ENCODE results near the gene UBB. TPM values are rescaled to one million over a fixed set of nuclear protein-coding genes. Genes with fewer than 3 reads are reported as not detected.
A peak's percentile ranks its signal among the peaks of the same experiment; 100 is the strongest.

Gene UBB
- total and polyA plus RNA-seq, 10 donors = 697 to 1,795 (median 1,033) TPM

GRCh38 chr17:16379654-16380053, 1.2 kb upstream of the UBB start:
- intact Hi-C loops (cut with DNase I; ENCODE audit: low total_unique reads) = no loop called here
- peak; percentile 61 for DNase-seq
- Histone ChIP-seq H3K4me1 (peaks cover 19 to 48% (median 37%) of the 10 kb centered on the region in 6 donors), H3K36me3 (peaks cover 0 to 28% (median 15%) of the 10 kb centered on the region in 6 donors), H3K4me3 (no peak overlapping the region), H3K27ac (peak overlapping the region in 6 of 8 donors; percentile 89 to 97 (median 95)), H3K27me3 (replicated peaks in 1 of 7) (no peaks in the 10 kb centered on the region), H3K9me3 (no peaks in the 10 kb centered on the region)
- TF ChIP-seq POLR2A (IDR thresholded peaks at IDR 0.05) (no peak), CTCF (IDR thresholded peaks at IDR 0.05 in 8 of 11, conservative IDR thresholded peaks at IDR 0.05 in 3 of 11) (no peak), POLR2AphosphoS5 (IDR thresholded peaks at IDR 0.05) (no peak)
- 69 to 88% (median 82%) methylated on average over 8 of the region's 8 CpGs for WGBS, 5 donors

DNA sequence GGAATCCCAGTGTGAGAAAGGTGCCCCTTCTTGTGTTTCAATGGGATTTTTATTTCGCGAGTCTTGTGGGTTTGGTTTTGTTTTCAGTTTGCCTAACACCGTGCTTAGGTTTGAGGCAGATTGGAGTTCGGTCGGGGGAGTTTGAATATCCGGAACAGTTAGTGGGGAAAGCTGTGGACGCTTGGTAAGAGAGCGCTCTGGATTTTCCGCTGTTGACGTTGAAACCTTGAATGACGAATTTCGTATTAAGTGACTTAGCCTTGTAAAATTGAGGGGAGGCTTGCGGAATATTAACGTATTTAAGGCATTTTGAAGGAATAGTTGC, 567 bp downstream of the UBB start:
- no peak for TF ChIP-seq CTCF (IDR thresholded peaks at IDR 0.05 in 8 of 11, conservative IDR thresholded peaks at IDR 0.05 in 3 of 11)
- no peak for TF ChIP-seq POLR2A (IDR thresholded peaks at IDR 0.05)
- no peak for TF ChIP-seq POLR2AphosphoS5 (IDR thresholded peaks at IDR 0.05)
- intact Hi-C loops (cut with DNase I; ENCODE audit: low total_unique reads) = no loop called here
- Histone ChIP-seq H3K27ac (peak overlapping the region; percentile 89 to 99 (median 95)), H3K4me3 (peak overlapping the region; percentile 48 to 79 (median 63)), H3K9me3 (no peaks in the 10 kb centered on the region), H3K36me3 (peaks cover 0 to 28% (median 15%) of the 10 kb centered on the region in 6 donors), H3K4me1 (peaks cover 19 to 66% (median 47%) of the 10 kb centered on the region in 6 donors), H3K27me3 (replicated peaks in 1 of 7) (no peaks in the 10 kb centered on the region)
- 0 to 2% (median 1%) methylated on average over 14 of the region's 14 CpGs for WGBS, 5 donors
- no peak for DNase-seq

DNA sequence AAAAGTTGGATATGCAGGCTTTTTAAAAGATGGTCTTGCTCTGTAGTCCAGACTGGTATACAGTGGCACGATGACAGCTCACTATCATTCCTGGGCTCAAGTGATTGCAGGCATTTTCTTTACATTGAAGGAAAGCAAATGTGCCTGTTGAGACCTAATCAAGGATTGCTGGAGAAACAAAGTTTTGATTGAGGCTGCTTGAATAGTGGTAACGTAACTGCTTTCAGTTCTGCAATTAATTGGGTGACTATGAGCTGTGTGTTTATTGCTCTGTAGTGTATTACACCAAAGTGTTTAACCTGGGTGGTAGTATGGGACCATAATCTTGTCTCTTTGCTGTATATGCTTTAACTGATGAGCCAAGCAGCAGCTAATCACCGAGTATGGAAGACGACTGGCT, 2.3 kb downstream of the UBB start:
- WGBS, 5 donors = 55 to 72% (median 63%) methylated on average over 4 of the region's 4 CpGs
- H3K27ac ChIP-seq = peak overlapping the region in 4 of 8 donors; percentile 4 to 89 (median 18)
- DNase-seq = no peak
- intact Hi-C loops (cut with DNase I; ENCODE audit: low total_unique reads) = no loop called here
- peaks cover 0 to 28% (median 15%) of the 10 kb centered on the region in 6 donors for H3K36me3 ChIP-seq
- no peaks in the 10 kb centered on the region for H3K9me3 ChIP-seq
- peak overlapping the region in 5 of 8 donors; percentile 4 to 79 (median 62) for H3K4me3 ChIP-seq
- peaks cover 19 to 78% (median 57%) of the 10 kb centered on the region in 6 donors for H3K4me1 ChIP-seq
- no peaks in the 10 kb centered on the region for H3K27me3 ChIP-seq (replicated peaks in 1 of 7)
- no peak for TF ChIP-seq POLR2AphosphoS5 (IDR thresholded peaks at IDR 0.05)
- TF ChIP-seq POLR2A (IDR thresholded peaks at IDR 0.05) = no peak
- TF ChIP-seq CTCF (IDR thresholded peaks at IDR 0.05 in 8 of 11, conservative IDR thresholded peaks at IDR 0.05 in 3 of 11) = no peak

- H3K27ac ChIP-seq = peak overlapping the region in 4 of 8 donors; percentile 4 to 89 (median 34)
These were observed 2.9 kb downstream of the UBB start for GRCh38 chr17:16383772-16384287.

More at GRCh38 chr17:16383772-16384287, 2.9 kb downstream of the UBB start:
- peak; percentile 58 for DNase-seq
- Histone ChIP-seq H3K4me1 (peaks cover 19 to 78% (median 57%) of the 10 kb centered on the region in 6 donors), H3K27me3 (replicated peaks in 1 of 7) (no peaks in the 10 kb centered on the region), H3K4me3 (peak overlapping the region in 3 of 8 donors; percentile 4 to 79 (median 78)), H3K36me3 (peaks cover 0 to 28% (median 15%) of the 10 kb centered on the region in 6 donors), H3K9me3 (no peaks in the 10 kb centered on the region)
- intact Hi-C loops (cut with DNase I; ENCODE audit: low total_unique reads) = no loop called here
- 76 to 90% (median 85%) methylated on average over 5 of the region's 5 CpGs for WGBS, 5 donors
- TF ChIP-seq POLR2AphosphoS5 (IDR thresholded peaks at IDR 0.05) = no peak
- TF ChIP-seq CTCF (IDR thresholded peaks at IDR 0.05 in 8 of 11, conservative IDR thresholded peaks at IDR 0.05 in 3 of 11) = no peak
- no peak for TF ChIP-seq POLR2A (IDR thresholded peaks at IDR 0.05)
